Heart right ventricle (tissue), 16 donors: Measurements from ENCODE around the gene RGS7. TPM values are rescaled to one million over a fixed set of nuclear protein-coding genes. Genes with fewer than 3 reads are reported as not detected.

Experiments
- ATAC-seq, 8 donors: fragments of 200-7000 bp; cut with Tn5 transposase; one replicate each; pipeline ENCODE4 v1.9.1; 2020; ENCODE audit warnings: mild to moderate bottlenecking in 8 of 8, moderate library complexity in 8 of 8, moderate number of reproducible peaks in 1 of 8
- DNase-seq, 2 donors: peaks; one replicate each; pipeline ENCODE4 v3.0.0-alpha.2; 2020
- H3K27ac ChIP-seq, 10 donors: fragments of 200-600 bp; sonication (generic) in 2 of 10; one replicate each; pipeline versions ENCODE4 v1.5.0 to v1.8.0; 2020 to 2022; ENCODE audit warnings: mild to moderate bottlenecking in 3 of 10
- H3K27me3 ChIP-seq, 7 donors: fragments of 200-600 bp; one replicate each; pipeline ENCODE4 v1.8.0; 2021 to 2022; ENCODE audit warnings: mild to moderate bottlenecking in 2 of 7
- H3K36me3 ChIP-seq, 9 donors: fragments of 200-600 bp; sonication (generic) in 1 of 9; one replicate each; pipeline versions ENCODE4 v1.5.0 to v1.8.0; 2020 to 2022; ENCODE audit warnings: mild to moderate bottlenecking in 2 of 9
- H3K4me1 ChIP-seq, 9 donors: fragments of 200-600 bp; sonication (generic) in 1 of 9; one replicate each; pipeline versions ENCODE4 v1.5.0 to v1.8.0; 2020 to 2022; ENCODE audit warnings: mild to moderate bottlenecking in 4 of 9
- H3K4me3 ChIP-seq, 10 donors: fragments of 200-600 bp; sonication (generic) in 2 of 10; one replicate each; pipeline versions ENCODE4 v1.5.0 to v1.8.0; 2020 to 2022; ENCODE audit warnings: mild to moderate bottlenecking in 7 of 10, moderate library complexity in 2 of 10
- H3K9me3 ChIP-seq, 11 donors: fragments of 200-600 bp in 10 of 11; sonication (generic) in 2 of 11; one replicate each; pipeline versions ENCODE4 v1.5.0 to v1.8.0; 2013 to 2022; ENCODE audit warnings: mild to moderate bottlenecking in 2 of 11, control low read depth in 1 of 11, moderate library complexity in 1 of 11
- CTCF ChIP-seq, 9 donors: fragments of 200-600 bp; sonication (generic) in 2 of 9; IDR thresholded peaks; one replicate each; pipeline versions ENCODE4 v1.5.0 to v1.8.0; 2021 to 2022; ENCODE audit warnings: antibody characterized with exemption in 9 of 9, mild to moderate bottlenecking in 5 of 9, moderate library complexity in 1 of 9
- WGBS, 2 donors: extraction: QIAGEN DNeasy Blood & Tissue Kit; methylation state at CpG; one replicate each; pipeline ENCODE4 v1.1.7; 2013; ENCODE audit warnings: inconsistent platforms in 1 of 2; 5-methylcytosine and 5-hydroxymethylcytosine counted together
- intact Hi-C, 10 donors: fragments of 100-400 bp; cut with DNase I; formaldehyde crosslinking; loops; one replicate each; pipeline versions ENCODE4 v1.11.1 to v1.14.2; 2022
- polyA plus RNA-seq, 2 donors: library from polyadenylated mRNA; stranded (reverse); fragments of 200-250 nt; gene quantifications; one replicate each; pipeline ENCODE4 v1.2.3, GENCODE V29; 2013
- total RNA-seq, 10 donors: library from RNA; stranded (reverse); fragmentation: NEBNext Ultra II Directional in 3 of 10; extraction: Animal tissue kit (Norgen Biotek cat#: 25700) in 3 of 10; gene quantifications; one replicate each; pipeline versions ENCODE4 v1.2.1 to v1.2.4, GENCODE V29; 2021 to 2023
- donor health status: Arrhythmogenic right ventricular cardiomyopathy.
- donor health status: ischemic (EF 13 %, LVEDD 7.1; RV severe dilation, severe dysfunction).
- donor health status: healthy with polysubstance abuse.
- donor health status: DM: no; HTN: yes; CAD: no.
- donor health status: DM: no; HTN: no; CAD: no.
- donor health status: ischemic (EF 25% LVEDD 6.9; RV normal size, moderate dysfunction).
- donor health status: ischemic (EF 25% LVEDD 5.7; RV mildly dilated, moderate dysfunction).
- donor health status: healthy.
- donor health status: DM: yes; HTN: yes; CAD: no.
- donor health status: Ischemic cardiomyopathy.
- donor health status: ischemic (EF 35%, LVEDD 5.7; RV mildly dilated, moderate dysfunction).
- donor health status: nonischemic (EF 11% LVEDD 7.7; RV severe dilation, severe dysfunction).
- donor health status: DM: yes; HTN: yes; CAD: no.
- donor health status: PGD.
- donor health status: ischemic (EF 29% LVEDD 5.4; RV normal size, mild dysfunction).
- donor health status: nonischemic (EF 23%, LVEDD 6.1; RV moderate dilation, normal function).

The RGS7 gene
- total and polyA plus RNA-seq, 12 donors, result not detected

- intact Hi-C loops, result no loop called here
- H3K27me3 ChIP-seq, result no peaks in the 10 kb centered on the region
- 77 to 81% methylated on average over 2 of the region's 2 CpGs for WGBS, 2 donors
- peaks cover 0 to 16% (median 5%) of the 10 kb centered on the region in 11 donors for H3K9me3 ChIP-seq
- no peaks in the 10 kb centered on the region for H3K4me1 ChIP-seq
- ATAC-seq, result no peak
- no peak overlapping the region for H3K4me3 ChIP-seq
- H3K27ac ChIP-seq, result no peak overlapping the region
- no peak for TF ChIP-seq CTCF (IDR thresholded peaks at IDR 0.05)
- no peak for DNase-seq
- no peaks in the 10 kb centered on the region for H3K36me3 ChIP-seq
Observed at GRCh38 chr1:241253471-241253870, 103.5 kb downstream of the RGS7 start.

- DNase-seq (no peak), ATAC-seq (no peak)
- no peaks in the 10 kb centered on the region for H3K36me3 ChIP-seq
- H3K9me3 ChIP-seq, result peaks cover 0 to 37% (median 5%) of the 10 kb centered on the region in 11 donors
- no peak overlapping the region for H3K4me3 ChIP-seq
- no peaks in the 10 kb centered on the region for H3K27me3 ChIP-seq
- H3K4me1 ChIP-seq, result no peaks in the 10 kb centered on the region
- intact Hi-C loops, result no loop called here
- TF ChIP-seq CTCF (IDR thresholded peaks at IDR 0.05), result no peak
- no peak overlapping the region for H3K27ac ChIP-seq
- 82 to 91% methylated on average over 1 of the region's 1 CpG for WGBS, 2 donors
Observed at GRCh38 chr1:241250465-241250864, 106.5 kb downstream of the RGS7 start.

GRCh38 chr1:241240069-241240468 is 116.9 kb downstream of the RGS7 start:
- intact Hi-C loops, result no loop called here
- H3K36me3 ChIP-seq, result no peaks in the 10 kb centered on the region
- H3K4me1 ChIP-seq, result no peaks in the 10 kb centered on the region
- H3K27ac ChIP-seq, result no peak overlapping the region
- H3K27me3 ChIP-seq, result peaks cover 0 to 9% (median 0%) of the 10 kb centered on the region in 7 donors
- WGBS, 2 donors, result 50 to 58% methylated on average over 5 of the region's 5 CpGs
- TF ChIP-seq CTCF (IDR thresholded peaks at IDR 0.05), result no peak
- DNase-seq (no peak), ATAC-seq (no peak)
- peaks cover 0 to 10% (median 0%) of the 10 kb centered on the region in 11 donors for H3K9me3 ChIP-seq
- no peak overlapping the region for H3K4me3 ChIP-seq

GRCh38 chr1:241237873-241238272 is 119.1 kb downstream of the RGS7 start:
- H3K4me1 ChIP-seq, result no peaks in the 10 kb centered on the region
- no peak for ATAC-seq

More at GRCh38 chr1:241237873-241238272, 119.1 kb downstream of the RGS7 start:
- Histone ChIP-seq H3K27me3 (peaks cover 0 to 9% (median 0%) of the 10 kb centered on the region in 7 donors), H3K27ac (no peak overlapping the region), H3K9me3 (peaks cover 0 to 5% (median 0%) of the 10 kb centered on the region in 11 donors), H3K4me3 (no peak overlapping the region), H3K36me3 (no peaks in the 10 kb centered on the region)
- intact Hi-C loops, result loop anchor here in 1 of 10 donors (5.0 kb wide), 1 partner anchor 1004 kb away; no protein-coding TSS in a partner anchor
- TF ChIP-seq CTCF (IDR thresholded peaks at IDR 0.05), result no peak
- DNase-seq, result no peak
- 44 to 53% methylated on average over 8 of the region's 8 CpGs for WGBS, 2 donors
